Keratinocyte (primary cell): ENCODE measurements around the gene KCTD13. TPM values are rescaled to one million over a fixed set of nuclear protein-coding genes. Genes with fewer than 3 reads are reported as not detected.

Experiments used
- DNase-seq: peaks from one replicate; pipeline ENCODE4 v3.0.0-alpha.2; 2011; ENCODE audit warnings: low read depth, missing footprints, low spot score
- FAIRE-seq: peaks from 2 replicates; lab custom pipeline; 2011; peaks lifted over from hg19 to GRCh38; lab: Jason Lieb, UNC
- H2AFZ ChIP-seq: 2 replicates; pipeline ENCODE4 v1.6.0; 2012; ENCODE audit warnings: low read length, control low read depth, inconsistent platforms; ENCODE audit not compliant: control insufficient read depth
- H3K27ac ChIP-seq: 2 replicates; pipeline ENCODE4 v1.5.1; 2011; ENCODE audit warnings: low read length; ENCODE audit not compliant: control insufficient read depth, insufficient read depth
- H3K27me3 ChIP-seq: 3 replicates; pipeline ENCODE4 v1.6.0; 2011; ENCODE audit warnings: low read length; ENCODE audit not compliant: control insufficient read depth, insufficient read depth; ENCODE audit errors: extremely low read depth
- H3K36me3 ChIP-seq, 2 experiments: 2 replicates in 1 of 2; 3 replicates in 1 of 2; pipeline ENCODE4 v1.5.1; 2011; ENCODE audit warnings: low read length in 2 of 2, mild to moderate bottlenecking in 1 of 2; ENCODE audit not compliant: control insufficient read depth in 2 of 2, insufficient read depth in 2 of 2; ENCODE audit errors: extremely low read depth in 1 of 2
- H3K4me1 ChIP-seq: 3 replicates; pipeline ENCODE4 v1.5.1; 2011; ENCODE audit warnings: low read length; ENCODE audit not compliant: control insufficient read depth, insufficient read depth; ENCODE audit errors: extremely low read depth
- H3K4me2 ChIP-seq: 3 replicates; pipeline ENCODE4 v1.6.0; 2011; ENCODE audit warnings: low read depth, low read length; ENCODE audit not compliant: control insufficient read depth, insufficient read depth; ENCODE audit errors: extremely low read depth
- H3K4me3 ChIP-seq, 3 experiments: fragments of 200-600 bp in 1 of 3; sonication (generic) in 1 of 3; 2 replicates in 2 of 3; 3 replicates in 1 of 3; pipeline ENCODE4 v1.5.1; 2011 to 2016; ENCODE audit warnings: low read length in 3 of 3, mild to moderate bottlenecking in 3 of 3, control low read depth in 2 of 3, inconsistent platforms in 1 of 3, low read depth in 1 of 3, mixed read lengths in 1 of 3, mixed run types in 1 of 3, moderate library complexity in 1 of 3; ENCODE audit not compliant: control insufficient read depth in 2 of 3, insufficient read depth in 2 of 3; ENCODE audit errors: extremely low read depth in 1 of 3
- H3K79me2 ChIP-seq: 2 replicates; pipeline ENCODE4 v1.6.0; 2012; ENCODE audit warnings: low read length; ENCODE audit not compliant: control insufficient read depth, insufficient read depth
- H3K9ac ChIP-seq: 3 replicates; pipeline ENCODE4 v1.6.0; 2011; ENCODE audit warnings: low read length; ENCODE audit not compliant: control insufficient read depth, insufficient read depth; ENCODE audit errors: extremely low read depth
- H3K9me1 ChIP-seq: 3 replicates; pipeline ENCODE4 v1.6.0; 2011; ENCODE audit warnings: low read length; ENCODE audit not compliant: control insufficient read depth, insufficient read depth; ENCODE audit errors: extremely low read depth
- H3K9me3 ChIP-seq: 2 replicates; pipeline ENCODE4 v1.5.1; 2012; ENCODE audit warnings: low read depth, low read length; ENCODE audit not compliant: control insufficient read depth
- H4K20me1 ChIP-seq: 3 replicates; pipeline ENCODE4 v1.6.0; 2011; ENCODE audit warnings: low read length; ENCODE audit not compliant: control insufficient read depth, insufficient read depth; ENCODE audit errors: extremely low read depth
- EZH2 ChIP-seq: IDR thresholded peaks from one replicate; pipeline ENCODE4 v1.6.1; 2012; ENCODE audit warnings: inconsistent platforms, mild to moderate bottlenecking, low read length, moderate library complexity
- dilution Hi-C: fragments of 300-500 bp; cut with MboI; formaldehyde crosslinking; loops from one replicate; pipeline ENCODE4 v1.7.0; 2020; ENCODE audit warnings: low sequenced_read_pairs; ENCODE audit not compliant: extremely low pct_ligation_motif_present
- polyA plus RNA-seq, 5 experiments: library from polyadenylated mRNA; depleted of rRNA in 3 of 5; stranded (reverse) in 3 of 5; stranded (forward) in 1 of 5; unstranded in 1 of 5; fragments of >200 nt; gene quantifications; 1 replicate in 1 of 5; 2 replicates in 3 of 5; 3 replicates in 1 of 5; pipeline versions ENCODE4 v1.2.1 to v1.2.3, GENCODE V29; 2011 to 2012; ENCODE audit warnings: missing spikeins in 2 of 5, low read depth in 1 of 5, low replicate concordance in 1 of 5
- TF ChIP-seq, protein P1 (sequence below), 3 experiments: IDR thresholded peaks in 1 of 3; conservative IDR thresholded peaks in 1 of 3; optimal IDR thresholded peaks in 1 of 3; 2 replicates in 2 of 3; 3 replicates in 1 of 3; pipeline versions ENCODE3 to v1.5.1; 2011; ENCODE audit warnings: low read length in 3 of 3, mild to moderate bottlenecking in 3 of 3, moderate library complexity in 2 of 3, control low read depth in 1 of 3, inconsistent platforms in 1 of 3; ENCODE audit not compliant: insufficient read depth in 2 of 3; ENCODE audit errors: extremely low read depth in 1 of 3

KCTD13 gene
- polyA plus RNA-seq, 1 donor (not counting 4 experiments of a cell fraction or from before 2014, with no cell fraction given): 9.2 TPM

DNA sequence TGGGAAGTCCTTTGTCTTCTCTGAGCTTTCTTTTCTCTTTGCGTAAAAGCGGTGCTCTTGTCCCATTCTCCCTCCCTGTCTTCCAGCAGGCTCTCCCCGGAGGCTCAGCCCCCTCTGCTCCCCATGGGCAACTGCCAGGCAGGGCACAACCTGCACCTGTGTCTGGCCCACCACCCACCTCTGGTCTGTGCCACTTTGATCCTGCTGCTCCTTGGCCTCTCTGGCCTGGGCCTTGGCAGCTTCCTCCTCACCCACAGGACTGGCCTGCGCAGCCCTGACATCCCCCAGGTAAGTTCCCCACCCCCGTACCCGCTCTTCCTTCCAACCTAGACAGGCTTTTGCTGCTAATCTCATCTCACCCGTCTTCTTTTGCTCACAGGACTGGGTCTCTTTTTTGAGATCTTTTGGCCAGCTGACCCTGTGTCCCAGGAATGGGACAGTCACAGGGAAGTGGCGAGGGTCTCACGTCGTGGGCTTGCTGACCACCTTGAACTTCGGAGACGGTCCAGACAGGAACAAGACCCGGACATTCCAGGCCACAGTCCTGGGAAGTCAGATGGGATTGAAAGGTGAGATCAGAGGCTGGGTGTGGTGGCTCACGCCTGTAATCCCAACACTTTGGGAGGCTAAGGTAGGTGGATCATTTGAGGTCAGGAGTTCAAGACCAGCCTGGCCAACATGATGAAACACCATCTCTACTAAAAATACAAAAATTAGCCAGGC lies 37.2 kb upstream of the KCTD13 start:
- H3K27me3 ChIP-seq: no peaks in the 10 kb centered on the region
- H3K36me3 ChIP-seq: peaks cover 4 to 8% of the 10 kb centered on the region in 2 experiments
- TF ChIP-seq, protein P1, sequence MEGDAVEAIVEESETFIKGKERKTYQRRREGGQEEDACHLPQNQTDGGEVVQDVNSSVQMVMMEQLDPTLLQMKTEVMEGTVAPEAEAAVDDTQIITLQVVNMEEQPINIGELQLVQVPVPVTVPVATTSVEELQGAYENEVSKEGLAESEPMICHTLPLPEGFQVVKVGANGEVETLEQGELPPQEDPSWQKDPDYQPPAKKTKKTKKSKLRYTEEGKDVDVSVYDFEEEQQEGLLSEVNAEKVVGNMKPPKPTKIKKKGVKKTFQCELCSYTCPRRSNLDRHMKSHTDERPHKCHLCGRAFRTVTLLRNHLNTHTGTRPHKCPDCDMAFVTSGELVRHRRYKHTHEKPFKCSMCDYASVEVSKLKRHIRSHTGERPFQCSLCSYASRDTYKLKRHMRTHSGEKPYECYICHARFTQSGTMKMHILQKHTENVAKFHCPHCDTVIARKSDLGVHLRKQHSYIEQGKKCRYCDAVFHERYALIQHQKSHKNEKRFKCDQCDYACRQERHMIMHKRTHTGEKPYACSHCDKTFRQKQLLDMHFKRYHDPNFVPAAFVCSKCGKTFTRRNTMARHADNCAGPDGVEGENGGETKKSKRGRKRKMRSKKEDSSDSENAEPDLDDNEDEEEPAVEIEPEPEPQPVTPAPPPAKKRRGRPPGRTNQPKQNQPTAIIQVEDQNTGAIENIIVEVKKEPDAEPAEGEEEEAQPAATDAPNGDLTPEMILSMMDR (optimal IDR thresholded peaks at IDR 0.05 in 1 of 3, IDR thresholded peaks at IDR 0.05 in 1 of 3, conservative IDR thresholded peaks at IDR 0.05 in 1 of 3; ENCODE audit: extremely low read depth in 1 of 3, insufficient read depth in 2 of 3, low read length in 3 of 3): no peak
- no peak for TF ChIP-seq EZH2
- H3K9me1 ChIP-seq: peaks cover 3% of the 10 kb centered on the region
- H2AFZ ChIP-seq: no peak overlapping the region
- peak overlapping the region; percentile 82 for H3K9ac ChIP-seq
- H4K20me1 ChIP-seq: no peaks in the 10 kb centered on the region
- dilution Hi-C loops: no loop called here
- peak overlapping the region; percentile 88 for H3K4me2 ChIP-seq
- peak overlapping the region; percentile 67 to 79 (median 72) for H3K4me3 ChIP-seq
- H3K79me2 ChIP-seq: no peaks in the 10 kb centered on the region
- no peaks in the 10 kb centered on the region for H3K9me3 ChIP-seq
- H3K4me1 ChIP-seq: peaks cover 10% of the 10 kb centered on the region
- DNase-seq: no peak
- FAIRE-seq: no peak
- no peak overlapping the region for H3K27ac ChIP-seq

DNA sequence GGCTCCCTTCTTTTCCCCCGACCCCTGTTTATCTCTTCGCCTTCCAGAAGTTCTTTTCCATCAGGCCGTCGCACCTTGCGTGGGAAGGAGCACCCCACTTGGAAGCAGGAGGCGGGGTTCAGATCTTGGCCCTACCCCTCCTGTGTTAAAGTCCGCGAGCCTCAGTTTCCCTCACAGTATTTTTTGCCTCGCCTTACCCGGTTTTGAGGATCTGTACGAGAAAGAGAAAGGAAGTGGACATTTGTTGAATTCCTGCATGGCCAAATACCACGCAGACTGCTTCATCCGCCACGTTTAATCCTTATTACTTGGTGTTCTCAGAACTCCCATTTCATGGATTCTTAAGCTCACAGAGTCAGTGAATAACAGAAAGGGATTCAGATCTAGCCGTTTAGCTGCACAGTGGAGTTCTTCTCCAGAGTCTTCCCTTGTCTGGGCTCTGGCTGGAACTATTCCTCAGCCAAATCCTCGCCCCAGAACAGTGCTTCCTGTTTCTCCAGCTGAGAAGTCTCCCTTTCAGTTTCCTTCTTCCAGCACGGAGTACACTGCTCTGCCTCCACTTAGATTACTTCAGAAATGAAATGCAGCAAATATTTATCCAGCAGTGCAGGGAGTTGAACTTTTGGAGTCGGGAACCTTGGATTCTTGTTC lies 36.4 kb upstream of the KCTD13 start:
- H3K4me1 ChIP-seq: peaks cover 10% of the 10 kb centered on the region
- dilution Hi-C loops: no loop called here
- no peaks in the 10 kb centered on the region for H3K9me3 ChIP-seq
- H4K20me1 ChIP-seq: no peaks in the 10 kb centered on the region
- peak overlapping the region; percentile 79 for H2AFZ ChIP-seq
- H3K4me2 ChIP-seq: peak overlapping the region; percentile 88
- H3K27me3 ChIP-seq: no peaks in the 10 kb centered on the region
- H3K4me3 ChIP-seq: peak overlapping the region; percentile 67 to 79 (median 72)
- H3K27ac ChIP-seq: peak overlapping the region; percentile 65
- FAIRE-seq: no peak
- TF ChIP-seq, protein P1 (optimal IDR thresholded peaks at IDR 0.05 in 1 of 3, IDR thresholded peaks at IDR 0.05 in 1 of 3, conservative IDR thresholded peaks at IDR 0.05 in 1 of 3; ENCODE audit: extremely low read depth in 1 of 3, insufficient read depth in 2 of 3, low read length in 3 of 3): no peak
- no peak for TF ChIP-seq EZH2
- H3K79me2 ChIP-seq: no peaks in the 10 kb centered on the region
- H3K9me1 ChIP-seq: no peaks in the 10 kb centered on the region
- no peak for DNase-seq
- peak overlapping the region; percentile 82 for H3K9ac ChIP-seq
- H3K36me3 ChIP-seq: peaks cover 0 to 5% of the 10 kb centered on the region in 2 experiments
